ENCODE results near the gene KRT35.
"Not testable (repeated sequence)": the region's sequence is repeated elsewhere in the genome, so short reads cannot be mapped to it uniquely, and the experiment has no call there.

KRT35 gene

GRCh38 chr17:41452281-41452680 is 28.7 kb downstream of the KRT35 start:
- DNase-seq, result no peak

GRCh38 chr17:41451154-41451728 is 29.7 kb downstream of the KRT35 start:
- no peak for DNase-seq

DNA sequence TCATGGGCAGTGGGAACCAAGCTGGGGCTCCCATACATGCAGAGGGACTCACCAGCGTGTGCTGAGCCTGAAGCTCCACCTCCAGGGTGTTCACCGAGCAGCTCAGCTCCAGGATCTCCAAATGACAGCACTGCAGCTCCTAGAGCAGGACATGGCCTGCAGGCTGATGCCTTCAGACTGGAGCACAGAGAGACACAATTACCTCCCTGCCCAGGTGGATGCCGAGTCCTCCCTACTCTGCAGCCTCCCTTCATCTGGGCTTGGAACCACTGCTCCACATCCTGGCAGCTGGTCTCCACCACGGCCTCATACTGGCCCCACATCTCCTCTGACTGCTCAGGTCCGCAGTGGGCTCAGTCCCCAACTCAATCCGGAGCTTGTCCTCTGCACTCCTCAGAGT is 31.9 kb downstream of the KRT35 start:
- DNase-seq, result no peak

DNA sequence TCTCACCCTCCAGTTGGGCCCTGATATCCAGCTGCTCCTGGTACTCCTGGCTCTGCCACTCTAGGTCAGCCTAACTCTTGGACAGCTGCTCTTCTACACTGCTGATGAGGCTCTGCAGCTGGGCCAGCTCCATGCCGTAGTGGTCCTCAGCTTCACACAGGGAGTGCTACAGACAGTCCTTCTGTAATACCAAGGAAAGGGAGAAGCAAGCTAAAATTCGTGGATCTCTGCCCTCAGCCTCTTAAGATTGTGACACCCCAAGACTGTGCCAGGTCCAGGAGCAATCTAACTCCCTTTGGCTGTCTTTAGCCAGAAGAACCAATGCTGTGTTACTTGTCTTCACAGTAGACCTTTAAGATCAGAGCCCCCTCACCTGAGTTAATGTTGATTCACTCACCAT is 32.4 kb downstream of the KRT35 start:
- DNase-seq, result no peak

- DNase-seq, result no peak
These were observed 34.1 kb downstream of the KRT35 start for GRCh38 chr17:41446806-41447205.

DNA sequence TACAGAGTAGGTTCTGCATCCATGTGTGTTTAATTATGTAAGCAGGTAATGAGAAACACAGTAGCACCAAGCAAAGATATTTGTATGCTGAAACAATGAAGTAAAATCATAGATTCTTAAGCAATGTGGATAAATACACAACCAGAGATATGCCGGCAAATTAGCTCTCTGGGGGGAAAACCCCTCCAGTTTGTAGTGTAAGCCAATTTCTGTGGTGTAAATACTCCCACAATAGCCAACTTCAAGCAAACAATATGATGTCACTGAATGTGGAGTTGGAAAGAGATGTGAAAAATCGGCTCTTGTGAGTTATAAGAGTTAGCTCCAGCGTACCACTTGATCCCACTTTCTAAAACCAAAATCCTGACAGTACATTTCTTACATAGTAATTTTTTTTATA is 36.3 kb downstream of the KRT35 start:
- DNase-seq, result no peak

GRCh38 chr17:41444186-41444585 is 36.8 kb downstream of the KRT35 start:
- no peak for DNase-seq

- no peak for DNase-seq
These were observed 38.2 kb downstream of the KRT35 start for GRCh38 chr17:41442739-41443138.

DNA sequence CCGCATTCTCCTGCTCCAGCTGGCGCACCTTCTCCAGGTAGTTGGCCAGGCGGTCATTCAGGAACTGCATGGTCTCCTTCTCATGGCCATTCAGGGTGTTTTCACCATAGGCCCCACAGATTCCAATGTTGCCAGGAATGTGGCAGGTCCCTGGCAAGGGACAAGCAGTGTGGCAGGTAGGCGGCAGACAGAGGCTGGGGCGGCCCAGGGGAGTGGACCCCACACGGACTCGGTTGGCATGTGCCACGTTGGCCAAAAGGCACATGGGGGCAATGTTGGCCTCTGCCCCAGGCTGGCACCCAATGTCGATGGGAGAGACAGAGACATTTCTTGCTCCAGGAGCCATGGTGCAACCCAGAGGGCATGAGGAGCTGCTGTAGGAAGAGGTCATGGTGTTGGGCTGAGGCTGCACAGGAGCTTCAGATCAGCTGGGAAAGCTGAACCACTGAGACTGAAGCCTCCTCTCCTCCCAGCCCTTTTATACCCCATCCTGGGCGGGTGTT is 40.4 kb downstream of the KRT35 start, which contains the start of gene KRT38:
KRT38 (minus strand) TSS at position 453 of the 503 bp plus-strand sequence; CDS start at position 391, 62 bp downstream.
- DNase-seq, result no peak

- no peak for DNase-seq
These were observed 41.6 kb downstream of the KRT35 start for GRCh38 chr17:41439375-41439774.

GRCh38 chr17:41437769-41438168 is 43.2 kb downstream of the KRT35 start:
- no peak for DNase-seq

- no peak for DNase-seq
These were observed 43.7 kb downstream of the KRT35 start for GRCh38 chr17:41437254-41437653.

- DNase-seq, result no peak
These were observed 46.5 kb downstream of the KRT35 start for GRCh38 chr17:41434415-41434814.

DNA sequence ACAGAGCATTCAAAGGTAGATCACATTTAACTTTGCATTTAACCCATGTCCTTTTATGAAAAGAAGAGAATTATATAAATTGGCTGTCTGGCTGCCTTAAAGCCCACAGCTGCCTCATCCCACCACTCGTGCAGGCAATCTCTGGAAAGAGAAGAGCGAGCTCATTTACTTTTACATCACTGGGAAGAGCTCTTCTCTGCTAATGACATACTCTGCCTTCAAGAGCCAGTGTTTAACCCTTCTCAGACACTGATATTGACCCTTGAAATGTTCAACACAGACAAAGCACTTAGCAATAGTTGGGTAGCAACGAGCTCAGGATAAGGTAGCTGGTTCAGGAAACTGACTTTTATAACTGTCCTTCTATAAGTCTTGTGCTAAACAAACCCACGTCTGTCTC is 46.9 kb downstream of the KRT35 start:
- no peak for DNase-seq

GRCh38 chr17:41433586-41433985 is 47.4 kb downstream of the KRT35 start:
- no peak for DNase-seq

GRCh38 chr17:41430376-41430775 is 50.6 kb downstream of the KRT35 start:
- DNase-seq, result not testable (repeated sequence)

GRCh38 chr17:41429667-41430066 is 51.3 kb downstream of the KRT35 start:
- no peak for DNase-seq

GRCh38 chr17:41428591-41429291 is 52.2 kb downstream of the KRT35 start:
- no peak for DNase-seq
